GM23338 (cell line): ENCODE data around the gene FSIP1. TPM values are rescaled to one million over a fixed set of nuclear protein-coding genes. Genes with fewer than 3 reads are reported as not detected.
A peak's percentile ranks its signal among the peaks of the same experiment; 100 is the strongest.

Experiments
- ATAC-seq: fragments of 200-7000 bp; cut with Tn5 transposase; 3 replicates; pipeline ENCODE4 v1.9.1; 2020
- DNase-seq: peaks from one replicate; pipeline ENCODE4 v3.0.0-alpha.2; 2015; ENCODE audit warnings: low spot score
- H2AFZ ChIP-seq: fragments of 200-600 bp; sonication (generic); 2 replicates; pipeline ENCODE4 v1.8.0; 2016; ENCODE audit warnings: antibody characterized with exemption, mild to moderate bottlenecking, moderate library complexity
- H3F3A ChIP-seq: fragments of 200-600 bp; sonication (generic); replicated peaks from 2 replicates; pipeline ENCODE4 v1.8.0; 2017; ENCODE audit warnings: antibody characterized with exemption, mixed run types, low read depth
- H3K27ac ChIP-seq: fragments of 200-600 bp; sonication (generic); 2 replicates; pipeline ENCODE4 v1.6.1; 2016; ENCODE audit warnings: low read depth
- H3K27me3 ChIP-seq: fragments of 200-600 bp; sonication (generic); 2 replicates; pipeline ENCODE4 v1.8.0; 2016; ENCODE audit warnings: mild to moderate bottlenecking, mixed run types, moderate library complexity; ENCODE audit not compliant: insufficient read depth
- H3K36me3 ChIP-seq: fragments of 200-600 bp; sonication (generic); 2 replicates; pipeline ENCODE4 v1.8.0; 2016; ENCODE audit warnings: mild to moderate bottlenecking; ENCODE audit not compliant: insufficient read depth
- H3K4me1 ChIP-seq: fragments of 200-600 bp; sonication (generic); 2 replicates; pipeline ENCODE4 v1.8.0; 2016; ENCODE audit warnings: mild to moderate bottlenecking, moderate library complexity; ENCODE audit not compliant: insufficient read depth
- H3K4me2 ChIP-seq: fragments of 200-600 bp; sonication (generic); 2 replicates; pipeline ENCODE4 v1.7.1; 2017; ENCODE audit warnings: mixed run types
- H3K4me3 ChIP-seq: fragments of 200-600 bp; sonication (generic); 2 replicates; pipeline ENCODE4 v1.6.1; 2016; ENCODE audit warnings: mixed run types
- H3K79me2 ChIP-seq: fragments of 200-600 bp; sonication (generic); replicated peaks from 2 replicates; pipeline ENCODE4 v1.8.0; 2017; ENCODE audit warnings: mild to moderate bottlenecking; ENCODE audit not compliant: insufficient read depth
- H3K9me2 ChIP-seq: fragments of 200-600 bp; sonication (generic); 2 replicates; pipeline ENCODE4 v1.8.0; 2017; ENCODE audit not compliant: insufficient read depth
- H4K20me1 ChIP-seq: fragments of 200-600 bp; sonication (generic); replicated peaks from 2 replicates; pipeline ENCODE4 v1.8.0; 2017; ENCODE audit warnings: mild to moderate bottlenecking; ENCODE audit not compliant: insufficient read depth
- H3K27ac Mint-ChIP-seq: 2 replicates; pipeline ENCODE4 v1.8.0; 2020; ENCODE audit warnings: inconsistent platforms, mild to moderate bottlenecking, moderate library complexity, mixed read lengths
- H3K27me3 Mint-ChIP-seq: 3 replicates; pipeline ENCODE4 v1.8.0; 2022; ENCODE audit warnings: low read depth, mild to moderate bottlenecking, moderate library complexity, mixed read lengths, inconsistent platforms; ENCODE audit not compliant: insufficient read depth, poor library complexity
- H3K36me3 Mint-ChIP-seq: 3 replicates; pipeline ENCODE4 v1.8.0; 2021; ENCODE audit warnings: low read depth, mild to moderate bottlenecking, inconsistent platforms, moderate library complexity, mixed read lengths
- H3K4me1 Mint-ChIP-seq: 3 replicates; pipeline ENCODE4 v1.8.0; 2020; ENCODE audit warnings: mild to moderate bottlenecking, inconsistent platforms, mixed read lengths
- H3K4me3 Mint-ChIP-seq: 3 replicates; pipeline ENCODE4 v1.8.0; 2021; ENCODE audit warnings: moderate library complexity, mild to moderate bottlenecking, inconsistent platforms, mixed read lengths
- H3K9me3 Mint-ChIP-seq: 3 replicates; pipeline ENCODE4 v1.8.0; 2020; ENCODE audit warnings: moderate library complexity, mild to moderate bottlenecking, inconsistent platforms, mixed read lengths
- CREB1 ChIP-seq: fragments of 250-450 bp; sonication (Bioruptor Pico); IDR thresholded peaks from 2 replicates; pipeline ENCODE4 v1.5.0; 2020; ENCODE audit warnings: low read depth, mild to moderate bottlenecking, moderate library complexity
- EZH2 ChIP-seq: fragments of 200-600 bp; sonication (generic); IDR thresholded peaks from one replicate; pipeline ENCODE4 v1.8.0; 2017; ENCODE audit warnings: antibody characterized with exemption, mild to moderate bottlenecking, low read depth; ENCODE audit not compliant: unreplicated experiment
- EZH2phosphoT487 ChIP-seq: fragments of 200-600 bp; sonication (generic); IDR thresholded peaks from one replicate; pipeline ENCODE4 v1.8.1; 2018; ENCODE audit warnings: antibody characterized with exemption; ENCODE audit not compliant: unreplicated experiment
- JUNB ChIP-seq: IDR thresholded peaks from one replicate; pipeline ENCODE4 v1.6.1; 2016; ENCODE audit warnings: antibody characterized with exemption; ENCODE audit not compliant: unreplicated experiment
- NANOG ChIP-seq: IDR thresholded peaks from 2 replicates; pipeline ENCODE4 v1.6.1; 2016; ENCODE audit warnings: antibody characterized with exemption, borderline replicate concordance
- POLR2AphosphoS5 ChIP-seq: IDR thresholded peaks from 2 replicates; pipeline ENCODE4 v1.6.1; 2016; ENCODE audit warnings: antibody characterized with exemption, low read depth
- STAT1 ChIP-seq: IDR thresholded peaks from one replicate; pipeline ENCODE4 v1.6.1; 2016; ENCODE audit warnings: antibody characterized with exemption; ENCODE audit not compliant: unreplicated experiment
- ZNF114 ChIP-seq: fragments of 250-450 bp; sonication (Bioruptor Pico); IDR thresholded peaks from 2 replicates; pipeline ENCODE4 v1.5.0; 2020; ENCODE audit warnings: mild to moderate bottlenecking, moderate library complexity
- ZNF331 ChIP-seq: fragments of 250-450 bp; sonication (Bioruptor Pico); IDR thresholded peaks from 2 replicates; pipeline ENCODE4 v1.5.0; 2020; ENCODE audit warnings: low read depth, mild to moderate bottlenecking, moderate library complexity
- polyA plus RNA-seq: library from polyadenylated mRNA; unstranded; fragments of >200 nt; fragmentation: Nextera tagmentation; extraction: Ambion mirVana; gene quantifications from 2 replicates; pipeline ENCODE4 v1.2.1, GENCODE V29; 2016
- total RNA-seq: library from RNA; depleted of rRNA; stranded (reverse); fragments of >200 nt; shearing (Covaris generic); gene quantifications from 2 replicates; pipeline ENCODE4 v1.2.3, GENCODE V29; 2014
- TF ChIP-seq, protein P1 (sequence below): fragments of 250-450 bp; sonication (Bioruptor Pico); IDR thresholded peaks from 2 replicates; pipeline ENCODE4 v1.5.0; 2020; ENCODE audit warnings: mild to moderate bottlenecking, moderate library complexity
- TF ChIP-seq, protein P2 (sequence below): IDR thresholded peaks from one replicate; pipeline ENCODE4 v1.6.1; 2018; ENCODE audit warnings: antibody characterized with exemption; ENCODE audit not compliant: unreplicated experiment
- TF ChIP-seq, protein P3 (sequence below), 2 experiments: fragments of 200-600 bp in 1 of 2; sonication (generic) in 1 of 2; conservative IDR thresholded peaks; 2 replicates each; pipeline versions ENCODE4 v1.5.1 to v1.6.1; 2016 to 2017; ENCODE audit warnings: antibody characterized with exemption in 2 of 2, low read depth in 2 of 2, mild to moderate bottlenecking in 2 of 2, moderate library complexity in 1 of 2
- TF ChIP-seq, protein P4 (sequence below): IDR thresholded peaks from 2 replicates; pipeline ENCODE4 v1.6.1; 2016; ENCODE audit warnings: antibody characterized with exemption

Gene FSIP1
- total and polyA plus RNA-seq, 2 experiments from 2014 or later: 0.92 to 2.1 TPM

DNA sequence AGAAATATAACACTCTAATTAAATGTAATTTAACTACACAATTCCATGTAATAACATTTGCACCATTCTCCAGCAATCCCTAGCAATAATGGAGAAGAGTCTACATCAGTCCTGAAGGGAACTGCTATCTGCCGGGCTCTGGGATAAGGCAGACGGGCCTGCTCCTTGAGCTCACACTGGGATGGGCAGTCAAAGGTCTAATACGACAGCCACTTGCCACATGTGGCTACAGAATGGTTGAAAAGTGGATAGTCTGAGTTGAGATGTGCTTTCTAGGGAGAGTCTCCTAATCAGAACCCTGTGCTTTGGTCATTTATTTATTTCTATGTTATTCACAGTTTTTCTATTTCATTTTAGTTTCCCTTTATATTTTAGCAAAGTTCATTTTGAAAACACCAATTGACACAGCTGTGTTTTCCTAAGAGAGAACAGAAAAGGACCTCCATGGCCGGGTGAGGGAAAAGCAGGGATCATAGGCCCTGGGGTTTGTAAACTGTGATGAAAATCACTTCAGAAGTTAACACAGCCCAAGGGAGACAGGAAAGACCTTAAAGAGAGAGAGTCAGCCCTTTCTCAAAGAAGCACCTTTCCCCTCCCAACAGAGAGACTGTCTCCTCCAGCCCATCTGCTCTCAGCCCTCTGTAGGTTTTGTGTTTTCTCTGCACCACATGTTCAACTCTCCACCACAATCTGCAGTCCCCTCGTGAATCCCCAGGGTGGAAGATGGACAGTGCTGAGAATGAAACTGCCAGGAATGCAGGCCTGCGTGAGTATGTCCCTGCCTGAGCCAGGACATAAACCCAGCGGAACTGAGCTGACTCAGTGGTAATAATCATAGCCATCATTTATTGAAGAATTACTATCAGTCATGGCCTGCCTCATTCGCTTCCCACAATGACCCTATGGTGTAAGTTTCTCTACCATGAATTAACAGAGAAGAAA, 11.6 kb downstream of the FSIP1 start:
- Mint-ChIP-seq H3K4me3 (no peak overlapping the region), H3K27ac (peak overlapping the region; percentile 16; the same call in 1 of the 2 replicates), H3K9me3 (peaks cover 5% of the 10 kb centered on the region; the same call in 1 of the 3 replicates), H3K36me3 (peaks cover 4% of the 10 kb centered on the region; the same call in 1 of the 3 replicates), H3K27me3 (peaks cover 3% of the 10 kb centered on the region), H3K4me1 (peaks cover 7% of the 10 kb centered on the region)
- Histone ChIP-seq H2AFZ (no peak overlapping the region), H3K27me3 (no peaks in the 10 kb centered on the region), H3K79me2 (no peaks in the 10 kb centered on the region), H3K27ac (0 out of 2 replicates have a peak overlapping the region, but pooled peaks have one; percentile 14), H3K4me2 (no peak overlapping the region), H3K4me3 (no peak overlapping the region), H4K20me1 (no peaks in the 10 kb centered on the region), H3F3A (no peaks in the 10 kb centered on the region; the same call in 1 of the 2 replicates), H3K36me3 (no peaks in the 10 kb centered on the region), H3K9me2 (no peaks in the 10 kb centered on the region), H3K4me1 (no peaks in the 10 kb centered on the region)
- no peak for TF ChIP-seq STAT1
- TF ChIP-seq, protein P1, sequence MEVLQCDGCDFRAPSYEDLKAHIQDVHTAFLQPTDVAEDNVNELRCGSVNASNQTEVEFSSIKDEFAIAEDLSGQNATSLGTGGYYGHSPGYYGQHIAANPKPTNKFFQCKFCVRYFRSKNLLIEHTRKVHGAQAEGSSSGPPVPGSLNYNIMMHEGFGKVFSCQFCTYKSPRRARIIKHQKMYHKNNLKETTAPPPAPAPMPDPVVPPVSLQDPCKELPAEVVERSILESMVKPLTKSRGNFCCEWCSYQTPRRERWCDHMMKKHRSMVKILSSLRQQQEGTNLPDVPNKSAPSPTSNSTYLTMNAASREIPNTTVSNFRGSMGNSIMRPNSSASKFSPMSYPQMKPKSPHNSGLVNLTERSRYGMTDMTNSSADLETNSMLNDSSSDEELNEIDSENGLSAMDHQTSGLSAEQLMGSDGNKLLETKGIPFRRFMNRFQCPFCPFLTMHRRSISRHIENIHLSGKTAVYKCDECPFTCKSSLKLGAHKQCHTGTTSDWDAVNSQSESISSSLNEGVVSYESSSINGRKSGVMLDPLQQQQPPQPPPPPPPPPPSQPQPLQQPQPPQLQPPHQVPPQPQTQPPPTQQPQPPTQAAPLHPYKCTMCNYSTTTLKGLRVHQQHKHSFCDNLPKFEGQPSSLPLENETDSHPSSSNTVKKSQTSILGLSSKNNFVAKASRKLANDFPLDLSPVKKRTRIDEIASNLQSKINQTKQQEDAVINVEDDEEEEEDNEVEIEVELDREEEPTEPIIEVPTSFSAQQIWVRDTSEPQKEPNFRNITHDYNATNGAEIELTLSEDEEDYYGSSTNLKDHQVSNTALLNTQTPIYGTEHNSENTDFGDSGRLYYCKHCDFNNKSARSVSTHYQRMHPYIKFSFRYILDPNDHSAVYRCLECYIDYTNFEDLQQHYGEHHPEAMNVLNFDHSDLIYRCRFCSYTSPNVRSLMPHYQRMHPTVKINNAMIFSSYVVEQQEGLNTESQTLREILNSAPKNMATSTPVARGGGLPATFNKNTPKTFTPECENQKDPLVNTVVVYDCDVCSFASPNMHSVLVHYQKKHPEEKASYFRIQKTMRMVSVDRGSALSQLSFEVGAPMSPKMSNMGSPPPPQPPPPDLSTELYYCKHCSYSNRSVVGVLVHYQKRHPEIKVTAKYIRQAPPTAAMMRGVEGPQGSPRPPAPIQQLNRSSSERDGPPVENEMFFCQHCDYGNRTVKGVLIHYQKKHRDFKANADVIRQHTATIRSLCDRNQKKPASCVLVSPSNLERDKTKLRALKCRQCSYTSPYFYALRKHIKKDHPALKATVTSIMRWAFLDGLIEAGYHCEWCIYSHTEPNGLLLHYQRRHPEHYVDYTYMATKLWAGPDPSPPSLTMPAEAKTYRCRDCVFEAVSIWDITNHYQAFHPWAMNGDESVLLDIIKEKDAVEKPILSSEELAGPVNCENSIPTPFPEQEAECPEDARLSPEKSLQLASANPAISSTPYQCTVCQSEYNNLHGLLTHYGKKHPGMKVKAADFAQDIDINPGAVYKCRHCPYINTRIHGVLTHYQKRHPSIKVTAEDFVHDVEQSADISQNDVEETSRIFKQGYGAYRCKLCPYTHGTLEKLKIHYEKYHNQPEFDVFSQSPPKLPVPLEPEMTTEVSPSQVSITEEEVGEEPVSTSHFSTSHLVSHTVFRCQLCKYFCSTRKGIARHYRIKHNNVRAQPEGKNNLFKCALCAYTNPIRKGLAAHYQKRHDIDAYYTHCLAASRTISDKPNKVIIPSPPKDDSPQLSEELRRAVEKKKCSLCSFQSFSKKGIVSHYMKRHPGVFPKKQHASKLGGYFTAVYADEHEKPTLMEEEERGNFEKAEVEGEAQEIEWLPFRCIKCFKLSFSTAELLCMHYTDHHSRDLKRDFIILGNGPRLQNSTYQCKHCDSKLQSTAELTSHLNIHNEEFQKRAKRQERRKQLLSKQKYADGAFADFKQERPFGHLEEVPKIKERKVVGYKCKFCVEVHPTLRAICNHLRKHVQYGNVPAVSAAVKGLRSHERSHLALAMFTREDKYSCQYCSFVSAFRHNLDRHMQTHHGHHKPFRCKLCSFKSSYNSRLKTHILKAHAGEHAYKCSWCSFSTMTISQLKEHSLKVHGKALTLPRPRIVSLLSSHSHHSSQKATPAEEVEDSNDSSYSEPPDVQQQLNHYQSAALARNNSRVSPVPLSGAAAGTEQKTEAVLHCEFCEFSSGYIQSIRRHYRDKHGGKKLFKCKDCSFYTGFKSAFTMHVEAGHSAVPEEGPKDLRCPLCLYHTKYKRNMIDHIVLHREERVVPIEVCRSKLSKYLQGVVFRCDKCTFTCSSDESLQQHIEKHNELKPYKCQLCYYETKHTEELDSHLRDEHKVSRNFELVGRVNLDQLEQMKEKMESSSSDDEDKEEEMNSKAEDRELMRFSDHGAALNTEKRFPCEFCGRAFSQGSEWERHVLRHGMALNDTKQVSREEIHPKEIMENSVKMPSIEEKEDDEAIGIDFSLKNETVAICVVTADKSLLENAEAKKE (CRISPR knock-in tag): no peak
- no peak for TF ChIP-seq EZH2
- TF ChIP-seq, protein P2, sequence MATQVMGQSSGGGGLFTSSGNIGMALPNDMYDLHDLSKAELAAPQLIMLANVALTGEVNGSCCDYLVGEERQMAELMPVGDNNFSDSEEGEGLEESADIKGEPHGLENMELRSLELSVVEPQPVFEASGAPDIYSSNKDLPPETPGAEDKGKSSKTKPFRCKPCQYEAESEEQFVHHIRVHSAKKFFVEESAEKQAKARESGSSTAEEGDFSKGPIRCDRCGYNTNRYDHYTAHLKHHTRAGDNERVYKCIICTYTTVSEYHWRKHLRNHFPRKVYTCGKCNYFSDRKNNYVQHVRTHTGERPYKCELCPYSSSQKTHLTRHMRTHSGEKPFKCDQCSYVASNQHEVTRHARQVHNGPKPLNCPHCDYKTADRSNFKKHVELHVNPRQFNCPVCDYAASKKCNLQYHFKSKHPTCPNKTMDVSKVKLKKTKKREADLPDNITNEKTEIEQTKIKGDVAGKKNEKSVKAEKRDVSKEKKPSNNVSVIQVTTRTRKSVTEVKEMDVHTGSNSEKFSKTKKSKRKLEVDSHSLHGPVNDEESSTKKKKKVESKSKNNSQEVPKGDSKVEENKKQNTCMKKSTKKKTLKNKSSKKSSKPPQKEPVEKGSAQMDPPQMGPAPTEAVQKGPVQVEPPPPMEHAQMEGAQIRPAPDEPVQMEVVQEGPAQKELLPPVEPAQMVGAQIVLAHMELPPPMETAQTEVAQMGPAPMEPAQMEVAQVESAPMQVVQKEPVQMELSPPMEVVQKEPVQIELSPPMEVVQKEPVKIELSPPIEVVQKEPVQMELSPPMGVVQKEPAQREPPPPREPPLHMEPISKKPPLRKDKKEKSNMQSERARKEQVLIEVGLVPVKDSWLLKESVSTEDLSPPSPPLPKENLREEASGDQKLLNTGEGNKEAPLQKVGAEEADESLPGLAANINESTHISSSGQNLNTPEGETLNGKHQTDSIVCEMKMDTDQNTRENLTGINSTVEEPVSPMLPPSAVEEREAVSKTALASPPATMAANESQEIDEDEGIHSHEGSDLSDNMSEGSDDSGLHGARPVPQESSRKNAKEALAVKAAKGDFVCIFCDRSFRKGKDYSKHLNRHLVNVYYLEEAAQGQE: no peak
- no peak for TF ChIP-seq JUNB
- no peak for TF ChIP-seq POLR2AphosphoS5
- TF ChIP-seq, protein P3, sequence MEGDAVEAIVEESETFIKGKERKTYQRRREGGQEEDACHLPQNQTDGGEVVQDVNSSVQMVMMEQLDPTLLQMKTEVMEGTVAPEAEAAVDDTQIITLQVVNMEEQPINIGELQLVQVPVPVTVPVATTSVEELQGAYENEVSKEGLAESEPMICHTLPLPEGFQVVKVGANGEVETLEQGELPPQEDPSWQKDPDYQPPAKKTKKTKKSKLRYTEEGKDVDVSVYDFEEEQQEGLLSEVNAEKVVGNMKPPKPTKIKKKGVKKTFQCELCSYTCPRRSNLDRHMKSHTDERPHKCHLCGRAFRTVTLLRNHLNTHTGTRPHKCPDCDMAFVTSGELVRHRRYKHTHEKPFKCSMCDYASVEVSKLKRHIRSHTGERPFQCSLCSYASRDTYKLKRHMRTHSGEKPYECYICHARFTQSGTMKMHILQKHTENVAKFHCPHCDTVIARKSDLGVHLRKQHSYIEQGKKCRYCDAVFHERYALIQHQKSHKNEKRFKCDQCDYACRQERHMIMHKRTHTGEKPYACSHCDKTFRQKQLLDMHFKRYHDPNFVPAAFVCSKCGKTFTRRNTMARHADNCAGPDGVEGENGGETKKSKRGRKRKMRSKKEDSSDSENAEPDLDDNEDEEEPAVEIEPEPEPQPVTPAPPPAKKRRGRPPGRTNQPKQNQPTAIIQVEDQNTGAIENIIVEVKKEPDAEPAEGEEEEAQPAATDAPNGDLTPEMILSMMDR (conservative IDR thresholded peaks at IDR 0.05; ENCODE audit: low read depth in 2 of 2): no peak
- TF ChIP-seq CREB1 (CRISPR knock-in tag): no peak
- no peak for TF ChIP-seq ZNF114 (CRISPR knock-in tag)
- TF ChIP-seq, protein P4, sequence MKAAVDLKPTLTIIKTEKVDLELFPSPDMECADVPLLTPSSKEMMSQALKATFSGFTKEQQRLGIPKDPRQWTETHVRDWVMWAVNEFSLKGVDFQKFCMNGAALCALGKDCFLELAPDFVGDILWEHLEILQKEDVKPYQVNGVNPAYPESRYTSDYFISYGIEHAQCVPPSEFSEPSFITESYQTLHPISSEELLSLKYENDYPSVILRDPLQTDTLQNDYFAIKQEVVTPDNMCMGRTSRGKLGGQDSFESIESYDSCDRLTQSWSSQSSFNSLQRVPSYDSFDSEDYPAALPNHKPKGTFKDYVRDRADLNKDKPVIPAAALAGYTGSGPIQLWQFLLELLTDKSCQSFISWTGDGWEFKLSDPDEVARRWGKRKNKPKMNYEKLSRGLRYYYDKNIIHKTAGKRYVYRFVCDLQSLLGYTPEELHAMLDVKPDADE: no peak
- no peak for TF ChIP-seq EZH2phosphoT487
- no peak for TF ChIP-seq ZNF331 (CRISPR knock-in tag)
- no peak for TF ChIP-seq NANOG
- ATAC-seq: peak; percentile 62
- no peak for DNase-seq
